Subcutaneous preadipocyte (primary cell): ENCODE measurements around the gene FAM76A. TPM values are rescaled to one million over a fixed set of nuclear protein-coding genes. Genes with fewer than 3 reads are reported as not detected.

Experiments
- small RNA-seq: library from RNA; depleted of rRNA; stranded (forward); fragments of <200 nt; gene quantifications from one replicate; pipeline ENCODE3, GENCODE V24; 2012
- total RNA-seq: library from RNA; depleted of rRNA; stranded (reverse); fragments of >200 nt; gene quantifications from 2 replicates; pipeline ENCODE4 v1.2.3, GENCODE V29; 2012

The FAM76A gene
- total RNA-seq: 12.7 and 12.9 TPM in 2 replicates

DNA sequence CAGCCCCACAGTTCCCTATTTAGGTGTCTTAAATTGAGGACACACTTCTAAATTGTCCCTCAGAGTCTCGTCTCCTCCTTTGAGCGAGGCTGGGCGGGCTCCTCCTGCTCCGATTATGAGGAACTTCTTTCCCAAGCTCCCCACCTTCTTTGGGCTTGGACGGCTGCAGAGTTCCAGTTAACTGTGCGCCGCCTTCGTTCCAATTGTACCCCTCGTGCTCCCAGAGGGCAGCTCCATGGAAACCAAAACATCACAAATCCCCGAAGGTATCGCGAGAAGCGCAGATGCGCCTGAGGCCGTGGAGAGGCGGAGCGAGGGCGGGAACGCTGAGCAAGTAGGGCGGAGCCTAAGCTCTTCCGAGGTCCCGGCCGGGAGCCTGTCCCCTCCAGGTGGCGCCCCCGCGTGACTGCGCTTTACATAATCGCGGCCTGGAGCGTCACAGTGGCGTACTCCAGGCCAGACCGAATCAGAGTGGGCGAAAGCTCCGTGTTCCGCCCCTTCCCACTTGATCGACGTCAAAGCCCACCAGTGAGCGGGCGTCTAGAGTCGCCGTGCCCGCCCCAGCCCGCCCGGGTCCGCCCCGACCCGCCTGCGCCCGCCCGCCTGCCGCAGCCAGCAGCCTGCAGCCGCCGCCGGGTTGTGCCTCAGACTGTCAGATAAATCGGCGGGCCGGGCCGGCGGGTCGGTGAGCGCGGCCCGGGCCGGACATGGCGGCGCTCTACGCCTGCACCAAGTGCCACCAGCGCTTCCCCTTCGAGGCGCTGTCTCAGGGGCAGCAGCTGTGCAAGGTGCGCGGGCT, at the start of gene FAM76A:
Gene FAM76A, plus strand, starts transcription at position 588 of the 799 bp plus-strand sequence. Its CDS starts 120 bp downstream, at position 708.

GRCh38 chr1:27772932-27773825, 47.4 kb downstream of the FAM76A start, which contains the start of gene STX12:
TSS of gene STX12 (plus strand) at chr1:27773219. CDS start at chr1:27773308, 89 bp downstream.

Small RNA genes lying within 50 kb of the gene (small RNA-seq; reads per million reads assigned to genes)
- 0.30 reads per million, percentile 8 among the genes with 10 or more reads in this experiment for gene AL020997.2
- gene RNU6-424P: not detected

Other genes starting within 250 kb of the FAM76A start
- gene WASF2, start 235.8 kb upstream of the FAM76A start, total RNA-seq: 16.9 and 20.1 TPM in 2 replicates
- gene AHDC1, start 121.8 kb upstream of the FAM76A start, total RNA-seq: 8.1 and 12.3 TPM in 2 replicates
- not detected in 2 replicates for gene FGR, start 90.8 kb upstream of the FAM76A start, total RNA-seq
- 10.8 and 15.4 TPM in 2 replicates for gene IFI6, start 53.8 kb upstream of the FAM76A start, total RNA-seq
- 46.1 and 54.0 TPM in 2 replicates for gene STX12, start 47.3 kb downstream of the FAM76A start, total RNA-seq
- gene PPP1R8, start 104.8 kb downstream of the FAM76A start, total RNA-seq: 29.4 and 34.2 TPM in 2 replicates
- 10.3 and 13.9 TPM in 2 replicates for gene THEMIS2, start 146.6 kb downstream of the FAM76A start, total RNA-seq
- 29.4 and 46.1 TPM in 2 replicates for gene RPA2, start 188.6 kb downstream of the FAM76A start, total RNA-seq
- not detected in 2 replicates for gene SMPDL3B, start 209.0 kb downstream of the FAM76A start, total RNA-seq
- 7.2 and 11.0 TPM in 2 replicates for gene XKR8, start 234.0 kb downstream of the FAM76A start, total RNA-seq